HG03442 (cell line): ENCODE measurements around the gene TCAIM.
A peak's percentile ranks its signal among the peaks of the same experiment; 100 is the strongest.

Experiments used
- ATAC-seq: cut with Tn5 transposase; IDR thresholded peaks from one replicate; pipeline ENCODE4 v1.9.1; 2021; ENCODE audit warnings: mild to moderate bottlenecking, moderate library complexity; ENCODE audit not compliant: unreplicated experiment

TCAIM gene

GRCh38 chr3:44338010-44338827 lies at the start of gene TCAIM:
TCAIM (plus strand) TSS chr3:44338766; CDS start chr3:44354783, 16,017 bp downstream.
- ATAC-seq: peak; percentile 93

- ATAC-seq: no peak
These were observed 48.6 kb upstream of the TCAIM start for GRCh38 chr3:44289882-44290462.

- ATAC-seq: no peak
These were observed 46.3 kb upstream of the TCAIM start for GRCh38 chr3:44292276-44292675.

- ATAC-seq: no peak
These were observed 45.6 kb upstream of the TCAIM start for GRCh38 chr3:44292947-44293346.

GRCh38 chr3:44297255-44297654 lies 41.3 kb upstream of the TCAIM start:
- ATAC-seq: no peak

GRCh38 chr3:44301746-44302145 lies 36.8 kb upstream of the TCAIM start:
- no peak for ATAC-seq

GRCh38 chr3:44309500-44309899 lies 29.1 kb upstream of the TCAIM start:
- no peak for ATAC-seq

GRCh38 chr3:44318891-44319311 lies 19.7 kb upstream of the TCAIM start:
- ATAC-seq: no peak

- no peak for ATAC-seq
These were observed 17.2 kb upstream of the TCAIM start for GRCh38 chr3:44321335-44321734.

- ATAC-seq: no peak
These were observed 15.1 kb upstream of the TCAIM start for GRCh38 chr3:44323341-44323955.

- ATAC-seq: no peak
These were observed 14.0 kb upstream of the TCAIM start for GRCh38 chr3:44324584-44324983.

- ATAC-seq: no peak
These were observed 12.5 kb upstream of the TCAIM start for GRCh38 chr3:44326019-44326418.

- ATAC-seq: no peak
These were observed 12.1 kb upstream of the TCAIM start for GRCh38 chr3:44326515-44326914.

- no peak for ATAC-seq
These were observed 8.6 kb upstream of the TCAIM start for GRCh38 chr3:44329946-44330345.

GRCh38 chr3:44330444-44330843 lies 8.1 kb upstream of the TCAIM start:
- no peak for ATAC-seq

- no peak for ATAC-seq
These were observed 4.2 kb upstream of the TCAIM start for GRCh38 chr3:44334326-44334725.

- no peak for ATAC-seq
These were observed 1.2 kb upstream of the TCAIM start for GRCh38 chr3:44337248-44337785.

GRCh38 chr3:44338828-44339127 lies 212 bp downstream of the TCAIM start:
- no peak for ATAC-seq

- no peak for ATAC-seq
These were observed 853 bp downstream of the TCAIM start for GRCh38 chr3:44339181-44340057.

- no peak for ATAC-seq
These were observed 1.5 kb downstream of the TCAIM start for GRCh38 chr3:44340058-44340395.

GRCh38 chr3:44342176-44342790 lies 3.7 kb downstream of the TCAIM start:
- ATAC-seq: no peak
